Lower leg skin (tissue), 4 donors: ENCODE data around the gene TATDN2. TPM values are rescaled to one million over a fixed set of nuclear protein-coding genes. Genes with fewer than 3 reads are reported as not detected.

ENCODE experiments used
- DNase-seq, 2 donors: peaks; one replicate each; pipeline ENCODE4 v3.0.0-alpha.2; 2019; ENCODE audit warnings: low spot score in 2 of 2
- H3K4me3 ChIP-seq: fragments of 200-600 bp; sonication (generic); 2 replicates; pipeline ENCODE4 v1.5.1; 2017; ENCODE audit warnings: mild to moderate bottlenecking, low read depth; ENCODE audit not compliant: poor library complexity, severe bottlenecking
- POLR2A ChIP-seq, 2 donors: fragments of 450-650 bp; IDR thresholded peaks; one replicate each; pipeline ENCODE4 v1.6.1; 2016 to 2017; ENCODE audit warnings: antibody characterized with exemption in 2 of 2, mild to moderate bottlenecking in 1 of 2, moderate library complexity in 1 of 2
- WGBS, 2 donors: methylation state at CpG; one replicate each; pipeline ENCODE4 v1.1.5; 2018; 5-methylcytosine and 5-hydroxymethylcytosine counted together
- intact Hi-C: fragments of 100-400 bp; cut with DNase I; formaldehyde crosslinking; loops from one replicate; pipeline ENCODE4 v1.15.0; 2023; ENCODE audit warnings: low total_unique reads
- microRNA counts, 2 donors: library from miRNA; unstranded; fragments of <30 nt; microRNA quantifications; one replicate each; lab custom pipeline; 2016
- microRNA-seq, 2 donors: library from miRNA; unstranded; fragments of <30 nt; microRNA quantifications; one replicate each; pipeline ENCODE4, GENCODE V29; 2016; ENCODE audit warnings: borderline replicate concordance in 2 of 2, borderline number of aligned reads in 1 of 2
- total RNA-seq, 4 donors: library from RNA; depleted of rRNA; stranded (reverse); fragments of >200 nt; gene quantifications; one replicate each; pipeline ENCODE4 v1.1.0, GENCODE V29; 2016
- TF ChIP-seq, protein P1 (sequence below), 3 donors: fragments of 450-650 bp; IDR thresholded peaks; one replicate each; pipeline ENCODE4 v1.5.1; 2016; ENCODE audit warnings: antibody characterized with exemption in 3 of 3, mild to moderate bottlenecking in 3 of 3, moderate library complexity in 2 of 3

The TATDN2 gene
- total RNA-seq, 4 donors from 2014 or later, result 18.6 to 25.1 (median 22.4) TPM

DNA sequence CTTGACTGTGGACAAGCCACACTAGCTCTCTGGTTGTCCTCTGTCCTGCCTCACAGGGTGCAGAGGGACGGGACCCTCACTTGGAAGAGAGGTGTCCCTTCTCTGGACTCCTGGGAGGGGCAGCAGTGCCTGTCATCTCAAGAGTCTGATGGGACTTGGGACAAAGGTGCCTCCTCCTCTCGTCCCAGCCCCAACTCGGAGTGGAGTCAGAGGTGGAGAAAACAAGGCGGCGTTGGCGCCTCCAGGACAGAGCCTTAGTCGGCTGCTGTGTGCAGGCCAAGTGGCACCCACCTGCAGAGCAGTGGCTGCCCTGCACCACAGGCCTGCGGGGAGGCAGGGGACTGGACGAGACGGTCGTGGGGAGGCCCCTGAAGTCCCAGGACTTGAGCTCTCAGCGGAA lies 82.1 kb downstream of the TATDN2 start:
- TF ChIP-seq, protein P1, sequence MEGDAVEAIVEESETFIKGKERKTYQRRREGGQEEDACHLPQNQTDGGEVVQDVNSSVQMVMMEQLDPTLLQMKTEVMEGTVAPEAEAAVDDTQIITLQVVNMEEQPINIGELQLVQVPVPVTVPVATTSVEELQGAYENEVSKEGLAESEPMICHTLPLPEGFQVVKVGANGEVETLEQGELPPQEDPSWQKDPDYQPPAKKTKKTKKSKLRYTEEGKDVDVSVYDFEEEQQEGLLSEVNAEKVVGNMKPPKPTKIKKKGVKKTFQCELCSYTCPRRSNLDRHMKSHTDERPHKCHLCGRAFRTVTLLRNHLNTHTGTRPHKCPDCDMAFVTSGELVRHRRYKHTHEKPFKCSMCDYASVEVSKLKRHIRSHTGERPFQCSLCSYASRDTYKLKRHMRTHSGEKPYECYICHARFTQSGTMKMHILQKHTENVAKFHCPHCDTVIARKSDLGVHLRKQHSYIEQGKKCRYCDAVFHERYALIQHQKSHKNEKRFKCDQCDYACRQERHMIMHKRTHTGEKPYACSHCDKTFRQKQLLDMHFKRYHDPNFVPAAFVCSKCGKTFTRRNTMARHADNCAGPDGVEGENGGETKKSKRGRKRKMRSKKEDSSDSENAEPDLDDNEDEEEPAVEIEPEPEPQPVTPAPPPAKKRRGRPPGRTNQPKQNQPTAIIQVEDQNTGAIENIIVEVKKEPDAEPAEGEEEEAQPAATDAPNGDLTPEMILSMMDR (IDR thresholded peaks at IDR 0.05), result no peak
- no peak for TF ChIP-seq POLR2A (IDR thresholded peaks at IDR 0.05)
- 69 to 71% methylated on average over 12 of the region's 12 CpGs for WGBS, 2 donors
- H3K4me3 ChIP-seq, result no peak overlapping the region
- intact Hi-C loops, result no loop called here
- DNase-seq, result no peak

MicroRNA genes within 50 kb of the gene (microRNA counts, 767-probe panel; counts per million panel counts)
- microRNA hsa-miR-378b (lab: Ali Mortazavi, UCI), result 0 to 358 counts per million in 2 donors

Small RNAs within 50 kb of the gene (microRNA-seq; reads per million reads assigned to microRNA genes)
- gene MIR378B, result 0 to 0.57 reads per million in 2 donors

Other genes starting within 250 kb of the TATDN2 start
- gene FANCD2, start 222.0 kb upstream of the TATDN2 start, total RNA-seq, result 1 to 10 TPM; 1.7 to 6.5 (median 3.1) TPM
- gene FANCD2OS, start 140.2 kb upstream of the TATDN2 start, total RNA-seq, result not detected
- 100 to 1,000 TPM in 2 of 4 donors, 10 to 100 TPM in 2; 48.0 to 111 (median 78.7) TPM for gene BRK1, start 132.8 kb upstream of the TATDN2 start, total RNA-seq
- 10 to 100 TPM; 33.0 to 38.9 (median 36.4) TPM for gene VHL, start 106.7 kb upstream of the TATDN2 start, total RNA-seq
- 10 to 100 TPM in 2 of 4 donors, 1 to 10 TPM in 2; 7.0 to 15.0 (median 11.4) TPM for gene IRAK2, start 83.5 kb upstream of the TATDN2 start, total RNA-seq
- gene GHRL, start 44.5 kb downstream of the TATDN2 start, total RNA-seq, result not detected
- 100 to 1,000 TPM in 1 of 4 donors, 10 to 100 TPM in 3; 73.7 to 105 (median 93.0) TPM for gene SEC13, start 72.7 kb downstream of the TATDN2 start, total RNA-seq